ENCODE data around the gene ZNF683.

DNA sequence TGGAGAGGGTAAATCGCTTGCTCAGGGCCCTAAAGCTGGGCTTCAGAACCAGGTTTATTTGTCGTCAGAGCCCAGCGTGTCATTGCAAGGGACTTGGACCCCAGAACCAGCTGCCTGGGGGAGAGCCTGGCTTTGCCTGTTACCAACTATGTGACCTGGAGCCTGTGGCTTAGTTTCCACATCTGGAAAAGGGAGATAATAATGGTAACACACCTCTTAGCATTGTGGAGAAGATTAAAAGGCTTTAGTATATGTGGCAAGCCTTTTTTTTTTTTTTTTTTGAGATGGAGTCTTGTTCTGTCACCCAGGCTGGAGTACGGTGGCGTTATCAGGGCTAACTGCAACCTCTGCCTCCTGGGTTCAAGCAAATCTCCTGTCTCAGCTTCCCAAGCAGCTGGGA is 42.3 kb downstream of the ZNF683 start:
- TF ChIP-seq, protein P1, sequence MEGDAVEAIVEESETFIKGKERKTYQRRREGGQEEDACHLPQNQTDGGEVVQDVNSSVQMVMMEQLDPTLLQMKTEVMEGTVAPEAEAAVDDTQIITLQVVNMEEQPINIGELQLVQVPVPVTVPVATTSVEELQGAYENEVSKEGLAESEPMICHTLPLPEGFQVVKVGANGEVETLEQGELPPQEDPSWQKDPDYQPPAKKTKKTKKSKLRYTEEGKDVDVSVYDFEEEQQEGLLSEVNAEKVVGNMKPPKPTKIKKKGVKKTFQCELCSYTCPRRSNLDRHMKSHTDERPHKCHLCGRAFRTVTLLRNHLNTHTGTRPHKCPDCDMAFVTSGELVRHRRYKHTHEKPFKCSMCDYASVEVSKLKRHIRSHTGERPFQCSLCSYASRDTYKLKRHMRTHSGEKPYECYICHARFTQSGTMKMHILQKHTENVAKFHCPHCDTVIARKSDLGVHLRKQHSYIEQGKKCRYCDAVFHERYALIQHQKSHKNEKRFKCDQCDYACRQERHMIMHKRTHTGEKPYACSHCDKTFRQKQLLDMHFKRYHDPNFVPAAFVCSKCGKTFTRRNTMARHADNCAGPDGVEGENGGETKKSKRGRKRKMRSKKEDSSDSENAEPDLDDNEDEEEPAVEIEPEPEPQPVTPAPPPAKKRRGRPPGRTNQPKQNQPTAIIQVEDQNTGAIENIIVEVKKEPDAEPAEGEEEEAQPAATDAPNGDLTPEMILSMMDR (IDR thresholded peaks at IDR 0.05), result no peak
- TF ChIP-seq POLR2A (IDR thresholded peaks at IDR 0.05), result no peak
